Esophagus (tissue), 2 donors: ENCODE data around the gene ALDH9A1. TPM values are rescaled to one million over a fixed set of nuclear protein-coding genes. Genes with fewer than 3 reads are reported as not detected.

Experiments used
- H3K27ac ChIP-seq, 2 donors: one replicate each; pipeline ENCODE4 v1.5.1; 2013; ENCODE audit warnings: low read depth in 2 of 2, mild to moderate bottlenecking in 2 of 2, inconsistent platforms in 1 of 2, low read length in 1 of 2, moderate library complexity in 1 of 2
- H3K27me3 ChIP-seq, 2 donors: one replicate each; pipeline ENCODE4 v1.6.1; 2013; ENCODE audit warnings: low read length in 2 of 2, control low read depth in 1 of 2, mild to moderate bottlenecking in 1 of 2; ENCODE audit not compliant: insufficient read depth in 2 of 2, control insufficient read depth in 1 of 2
- H3K36me3 ChIP-seq, 2 donors: one replicate each; pipeline ENCODE4 v1.6.1; 2013; ENCODE audit warnings: low read length in 1 of 2; ENCODE audit not compliant: control insufficient read depth in 2 of 2, insufficient read depth in 2 of 2
- H3K4me1 ChIP-seq, 2 donors: one replicate each; pipeline ENCODE4 v1.6.1; 2013; ENCODE audit warnings: low read length in 1 of 2; ENCODE audit not compliant: control insufficient read depth in 2 of 2, insufficient read depth in 2 of 2
- H3K4me3 ChIP-seq, 2 donors: one replicate each; pipeline ENCODE4 v1.5.1; 2013; ENCODE audit warnings: low read length in 2 of 2, mild to moderate bottlenecking in 2 of 2, low read depth in 1 of 2, moderate library complexity in 1 of 2
- H3K9me3 ChIP-seq, 2 donors: one replicate each; pipeline ENCODE4 v1.6.1; 2013; ENCODE audit warnings: mild to moderate bottlenecking in 2 of 2, low read depth in 1 of 2, low read length in 1 of 2, moderate library complexity in 1 of 2; ENCODE audit not compliant: control insufficient read depth in 2 of 2, insufficient read depth in 1 of 2
- WGBS, 2 donors: extraction: QIAGEN DNeasy Blood & Tissue Kit; methylation state at CpG; one replicate each; pipeline ENCODE4 v1.1.7; 2013; 5-methylcytosine and 5-hydroxymethylcytosine counted together
- polyA plus RNA-seq, 2 donors: library from polyadenylated mRNA; stranded (reverse); fragments of 200-250 nt; gene quantifications; one replicate each; pipeline ENCODE4 v1.2.3, GENCODE V29; 2013
- donor health status: healthy with polysubstance abuse.
- donor health status: Bipolar disorder and iron deficiency.

The ALDH9A1 gene
- polyA plus RNA-seq, 2 donors = 60.4 to 113 TPM

DNA sequence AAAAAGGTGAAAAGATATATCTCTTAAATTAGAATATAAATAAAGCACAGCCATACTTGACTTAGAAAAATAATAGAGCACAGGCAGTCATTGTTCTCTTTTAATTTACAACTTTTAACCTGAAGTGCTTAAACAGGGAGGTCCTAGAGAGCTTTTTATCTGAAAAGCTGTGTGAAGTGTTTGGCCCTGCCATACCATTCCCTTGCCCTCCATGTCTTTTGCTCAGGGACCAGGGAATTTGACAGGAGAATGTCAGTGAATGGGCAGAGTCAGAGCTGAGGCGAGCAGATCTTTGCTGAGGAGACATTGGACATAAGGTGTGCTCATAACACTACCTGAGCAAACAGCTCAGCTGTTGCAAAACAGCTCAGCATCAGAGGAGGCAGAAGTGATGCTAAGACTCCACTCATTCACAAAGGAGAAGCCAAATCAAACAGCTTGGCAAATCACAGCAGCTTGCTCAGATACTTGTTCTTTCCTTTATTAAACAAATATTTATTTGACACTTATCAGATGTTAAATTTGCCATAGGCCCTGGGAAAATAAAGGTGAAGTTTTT, 82.2 kb downstream of the ALDH9A1 start:
- 61 to 65% methylated on average over 1 of the region's 1 CpG for whole genome bisulfite sequencing, 2 donors
- no peaks in the 10 kb centered on the region for H3K36me3 ChIP-seq
- H3K27me3 ChIP-seq = no peaks in the 10 kb centered on the region
- H3K27ac ChIP-seq = no peak overlapping the region
- no peaks in the 10 kb centered on the region for H3K9me3 ChIP-seq
- no peaks in the 10 kb centered on the region for H3K4me1 ChIP-seq
- H3K4me3 ChIP-seq = no peak overlapping the region

Other genes starting within 250 kb of the ALDH9A1 start
- gene LRRC52, start 154.6 kb downstream of the ALDH9A1 start, polyA plus RNA-seq = not detected
- gene MGST3, start 67.3 kb downstream of the ALDH9A1 start, polyA plus RNA-seq = 100 to 1,000 TPM; 100 to 148 TPM
- 10 to 100 TPM; 41.2 to 66.1 TPM for gene TMCO1, start 70.3 kb upstream of the ALDH9A1 start, polyA plus RNA-seq
- 10 to 100 TPM; 18.8 to 25.4 TPM for gene UCK2, start 129.1 kb upstream of the ALDH9A1 start, polyA plus RNA-seq